ENCODE data around the gene PDLIM3.

The PDLIM3 gene

DNA sequence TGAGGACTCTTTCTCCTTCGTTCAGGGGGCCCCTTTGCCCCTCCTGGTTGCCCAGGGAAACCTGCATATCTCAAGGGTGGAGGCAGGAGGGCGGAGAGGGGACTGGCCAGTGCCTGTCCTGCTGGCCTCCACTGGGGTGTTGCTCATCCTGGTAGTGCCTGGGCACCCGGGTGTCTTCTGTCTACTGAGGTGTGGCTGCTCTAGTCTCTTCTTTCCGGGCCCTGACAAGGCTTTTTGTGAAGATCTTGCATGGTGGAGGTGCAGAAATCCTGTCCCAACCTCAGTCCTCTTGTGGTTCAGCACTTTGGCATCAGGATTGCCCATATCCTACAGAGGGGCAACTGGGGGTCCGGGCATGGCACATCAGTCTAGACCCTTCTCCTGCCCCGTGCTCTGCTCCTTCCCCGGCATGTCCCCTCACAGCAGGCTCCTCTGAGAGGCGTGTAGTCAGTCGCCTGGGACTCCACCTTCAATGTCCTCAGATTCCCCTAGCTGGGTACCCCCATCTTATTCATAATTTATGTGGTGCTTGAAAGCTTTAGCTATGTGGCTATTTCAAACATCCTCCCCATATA, 65.6 kb downstream of the PDLIM3 start:
- DNase-seq, result no peak

DNA sequence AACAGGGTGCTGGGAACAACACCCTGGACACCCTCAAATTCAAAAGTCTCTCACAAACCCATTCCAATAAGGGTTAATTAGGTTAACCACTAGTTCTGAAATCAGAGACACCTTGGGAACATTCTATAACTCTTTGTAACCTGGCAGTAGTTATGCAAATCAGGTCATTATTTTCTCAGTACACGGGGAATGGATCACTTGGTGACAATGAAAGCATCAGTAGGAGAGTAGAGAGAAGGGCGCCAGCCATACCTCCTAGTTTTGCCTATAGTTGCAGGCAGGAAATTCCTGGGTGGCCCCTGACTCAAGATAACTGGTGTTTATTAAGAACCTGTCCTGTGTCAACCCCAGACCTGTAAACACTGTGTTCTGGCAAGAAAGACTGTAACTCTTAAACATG, 66.3 kb downstream of the PDLIM3 start:
- no peak for DNase-seq

DNA sequence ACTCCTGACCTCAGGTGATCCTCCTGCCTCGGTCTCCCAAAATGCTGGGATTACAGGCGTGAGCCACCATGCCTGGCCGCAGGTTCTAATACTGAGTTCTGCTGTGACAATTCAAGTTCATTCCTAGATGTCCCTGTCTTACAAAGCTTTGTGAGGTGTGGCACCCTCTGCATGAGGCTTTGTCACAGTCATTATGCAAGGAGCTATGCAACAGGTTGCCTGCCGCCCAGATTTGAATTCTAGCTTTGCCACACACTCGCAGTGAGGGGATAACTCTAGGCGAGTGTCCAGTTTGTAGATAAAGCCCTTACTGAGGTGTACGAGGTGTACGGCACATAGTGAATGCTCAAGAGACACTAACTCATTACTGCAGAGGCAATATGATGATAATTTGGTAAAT, 67.3 kb downstream of the PDLIM3 start:
- no peak for DNase-seq

DNA sequence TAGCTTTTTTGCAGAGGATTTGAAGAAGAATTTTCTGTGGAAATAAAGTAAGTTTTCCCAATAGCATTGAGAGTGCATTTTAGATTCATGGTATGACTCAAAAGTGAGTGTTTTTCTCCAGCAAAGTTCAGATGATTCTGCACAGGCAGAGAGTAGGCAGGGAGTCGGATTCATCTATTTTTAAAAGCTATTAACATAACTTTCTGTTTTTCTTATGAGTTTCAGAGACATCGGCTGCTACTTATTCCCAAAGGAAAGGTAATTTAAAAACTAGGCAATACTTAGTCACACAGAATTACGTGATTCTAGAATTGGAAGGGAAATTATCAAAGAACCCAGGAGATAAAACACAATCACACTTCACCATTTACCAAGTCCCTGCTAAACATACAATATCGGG, 68.2 kb downstream of the PDLIM3 start:
- no peak for DNase-seq

DNA sequence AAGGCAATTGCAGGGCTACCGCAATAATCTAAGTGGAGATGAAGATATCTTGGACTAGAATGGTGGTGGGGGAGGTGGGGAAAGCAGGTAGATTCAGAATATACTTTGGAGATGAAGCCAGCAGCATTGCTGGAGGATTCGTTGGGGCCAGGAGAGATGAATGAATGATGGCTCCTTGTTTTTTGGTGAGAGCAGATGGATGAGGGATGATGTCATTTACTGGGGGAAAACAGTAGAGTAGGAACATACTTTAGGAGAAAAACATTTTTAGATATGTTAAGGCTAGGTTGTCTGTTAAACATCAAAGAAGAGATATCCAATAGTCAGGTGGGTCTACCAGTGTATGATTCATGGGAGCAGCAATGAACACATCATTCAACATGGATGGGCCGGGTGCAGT, 69.6 kb downstream of the PDLIM3 start:
- no peak for DNase-seq

DNA sequence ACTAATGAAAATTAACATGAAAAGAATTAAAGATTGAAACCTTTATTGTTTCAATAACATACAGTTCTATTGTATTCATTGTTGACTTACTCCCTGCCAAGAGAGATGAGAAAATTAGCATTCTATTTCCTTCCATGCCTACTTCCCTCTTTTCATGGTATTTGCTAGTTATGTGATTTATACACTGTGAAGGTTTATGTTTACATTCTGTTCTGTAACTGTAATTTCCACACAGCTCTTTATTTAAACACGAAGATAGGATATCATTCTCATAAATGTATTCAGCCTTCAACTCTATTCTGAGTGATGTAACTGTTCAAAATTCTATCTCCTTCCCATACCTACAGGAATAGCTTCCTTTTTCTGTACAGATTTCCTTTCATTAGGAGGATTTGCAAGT, 70.4 kb downstream of the PDLIM3 start:
- no peak for DNase-seq

DNA sequence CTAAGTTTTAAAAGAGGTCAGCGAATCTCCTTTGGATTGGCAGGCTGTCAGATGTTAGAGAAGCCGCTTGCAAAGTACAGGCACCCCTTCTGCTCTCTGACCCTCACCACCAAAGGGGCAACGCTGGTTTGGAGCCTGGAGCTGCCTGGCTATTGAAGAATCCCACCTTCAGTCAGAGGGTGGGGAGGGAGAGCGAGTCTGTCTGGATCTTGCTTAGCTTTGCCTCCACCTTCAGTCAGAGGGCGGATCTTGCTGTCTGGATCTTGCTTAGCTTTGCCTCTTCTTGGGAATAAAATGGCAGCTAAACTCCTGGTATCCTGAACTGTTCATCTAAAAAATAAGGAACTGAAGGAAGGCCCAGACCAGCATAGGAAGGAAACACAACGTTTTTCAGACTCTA, 71.1 kb downstream of the PDLIM3 start:
- no peak for DNase-seq

DNA sequence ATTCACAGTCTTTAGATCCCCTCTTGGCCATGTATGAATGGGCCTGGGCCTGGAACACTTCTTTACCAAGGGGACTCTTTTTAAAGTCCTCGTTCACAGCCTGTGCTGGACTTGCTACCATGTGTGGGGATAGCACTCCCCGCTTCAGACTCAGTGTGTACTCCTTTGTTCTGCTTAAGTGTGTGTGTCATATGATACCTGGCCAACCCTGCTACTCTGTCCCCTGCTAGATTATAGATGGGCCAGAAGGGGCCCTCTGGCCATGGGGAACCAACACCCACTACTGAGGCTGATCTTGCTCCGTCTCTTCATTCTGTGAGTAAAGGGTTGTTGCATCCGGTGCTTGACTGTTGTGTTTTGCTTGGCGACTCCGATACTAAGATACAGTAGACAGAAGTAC, 71.8 kb downstream of the PDLIM3 start:
- no peak for DNase-seq

DNA sequence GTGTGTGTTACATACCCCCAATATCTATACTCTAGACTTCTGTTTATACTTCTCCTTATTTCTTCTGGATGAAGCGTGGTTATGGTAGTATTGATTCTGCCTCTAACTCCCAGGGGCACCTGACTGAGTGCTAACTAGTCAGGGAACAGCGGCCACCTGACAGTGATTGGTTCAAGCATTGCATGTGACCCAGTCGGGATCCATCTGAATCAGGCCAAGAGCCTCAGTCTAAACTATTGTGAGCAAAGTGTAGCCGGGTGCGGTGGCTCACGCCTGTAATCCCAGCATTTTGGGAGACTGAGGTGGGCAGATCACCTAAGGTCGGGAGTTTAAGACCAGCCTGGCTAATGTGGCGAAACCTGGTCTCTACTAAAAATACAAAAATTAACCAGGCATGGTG, 73.7 kb downstream of the PDLIM3 start:
- DNase-seq, result no peak

DNA sequence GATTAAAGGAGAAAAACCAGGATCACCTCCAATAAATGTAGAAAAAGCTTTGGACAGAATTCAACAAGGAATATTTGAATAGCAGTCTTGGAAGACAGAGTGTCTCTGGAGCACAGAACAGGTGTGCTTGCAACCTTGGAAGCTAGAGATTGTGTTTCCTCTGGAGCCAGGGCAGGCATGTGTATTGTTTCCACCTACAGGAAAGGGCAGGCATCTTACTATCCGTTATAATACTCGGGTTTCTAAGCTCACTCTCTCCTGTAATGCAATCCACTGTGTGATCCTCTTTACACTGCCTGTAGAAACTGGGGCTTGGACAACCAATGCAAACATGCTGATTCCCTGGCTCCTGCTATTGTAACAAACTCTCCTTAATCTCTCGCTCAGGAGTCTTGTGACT, 78.2 kb downstream of the PDLIM3 start:
- DNase-seq, result no peak

DNA sequence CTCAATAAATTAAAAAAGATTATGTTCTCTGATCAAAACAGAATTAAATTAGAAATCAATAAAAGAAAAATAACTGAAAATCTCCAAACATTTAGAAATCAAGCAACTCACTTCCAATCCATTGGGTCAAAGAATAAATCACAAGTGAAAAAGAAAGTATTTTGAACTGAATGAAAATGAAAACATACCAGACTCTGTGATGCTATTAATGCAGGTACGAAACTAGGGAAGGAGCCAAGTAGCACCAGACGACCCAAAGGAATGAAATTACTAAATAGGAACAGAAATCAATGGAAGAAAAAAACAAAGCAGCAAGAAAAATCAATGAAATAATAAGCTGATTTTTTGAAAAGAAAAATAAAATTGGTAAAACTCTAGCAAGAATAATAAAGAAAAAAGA, 79.2 kb downstream of the PDLIM3 start:
- DNase-seq, result no peak

Measured in HCEC 1CT (cell line).